IgD-negative memory B cell (primary cell): Measurements from ENCODE around the gene ZG16. TPM values are rescaled to one million over a fixed set of nuclear protein-coding genes. Genes with fewer than 3 reads are reported as not detected.

Experiments
- H3K27ac Mint-ChIP-seq, 3 donors: one replicate each; pipeline ENCODE4 v1.8.0; 2020 to 2022; ENCODE audit warnings: mild to moderate bottlenecking in 3 of 3, mixed read lengths in 3 of 3, moderate library complexity in 1 of 3
- H3K27me3 Mint-ChIP-seq: one replicate; pipeline ENCODE4 v1.8.0; 2021; ENCODE audit warnings: mixed read lengths
- H3K36me3 Mint-ChIP-seq: one replicate; pipeline ENCODE4 v1.8.0; 2020; ENCODE audit warnings: mild to moderate bottlenecking, mixed read lengths
- H3K4me1 Mint-ChIP-seq, 3 donors: one replicate each; pipeline ENCODE4 v1.8.0; 2020 to 2022; ENCODE audit warnings: mixed read lengths in 3 of 3, mild to moderate bottlenecking in 1 of 3
- H3K4me3 Mint-ChIP-seq, 4 donors: one replicate each; pipeline ENCODE4 v1.8.0; 2020 to 2022; ENCODE audit warnings: mild to moderate bottlenecking in 4 of 4, mixed read lengths in 4 of 4, moderate library complexity in 3 of 4
- H3K9me3 Mint-ChIP-seq, 3 donors: one replicate each; pipeline ENCODE4 v1.8.0; 2020 to 2021; ENCODE audit warnings: mixed read lengths in 3 of 3, mild to moderate bottlenecking in 1 of 3
- polyA plus RNA-seq: library from polyadenylated mRNA; unstranded; fragments of 300-500 nt; fragmentation: Illumina TruSeq; gene quantifications from one replicate; pipeline ENCODE4 v1.2.3, GENCODE V29; 2021

Gene ZG16
- polyA plus RNA-seq, 1 donor from 2014 or later = not detected

DNA sequence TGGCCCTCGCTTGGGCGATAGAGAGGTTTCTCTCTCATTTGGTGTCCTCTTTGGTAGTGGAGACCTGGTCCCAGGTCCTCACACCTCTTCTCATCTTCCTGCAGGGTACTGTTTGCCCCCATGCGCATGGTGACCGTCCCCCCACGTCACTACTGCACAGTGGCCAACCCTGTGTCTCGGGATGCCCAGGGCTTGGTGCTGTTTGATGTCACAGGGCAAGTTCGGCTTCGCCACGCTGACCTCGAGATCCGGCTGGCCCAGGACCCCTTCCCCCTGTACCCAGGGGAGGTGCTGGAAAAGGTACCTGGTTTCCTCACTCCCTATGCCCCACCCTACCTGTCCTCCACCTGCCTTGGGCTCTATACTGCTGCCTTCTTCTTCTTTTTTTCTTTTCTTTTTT lies 52.7 kb downstream of the ZG16 start:
- Mint-ChIP-seq H3K27me3 (no peaks in the 10 kb centered on the region), H3K4me3 (no peak overlapping the region), H3K4me1 (peaks cover 0 to 8% (median 3%) of the 10 kb centered on the region in 3 donors), H3K9me3 (no peaks in the 10 kb centered on the region), H3K27ac (no peak overlapping the region), H3K36me3 (peaks cover 1% of the 10 kb centered on the region)

DNA sequence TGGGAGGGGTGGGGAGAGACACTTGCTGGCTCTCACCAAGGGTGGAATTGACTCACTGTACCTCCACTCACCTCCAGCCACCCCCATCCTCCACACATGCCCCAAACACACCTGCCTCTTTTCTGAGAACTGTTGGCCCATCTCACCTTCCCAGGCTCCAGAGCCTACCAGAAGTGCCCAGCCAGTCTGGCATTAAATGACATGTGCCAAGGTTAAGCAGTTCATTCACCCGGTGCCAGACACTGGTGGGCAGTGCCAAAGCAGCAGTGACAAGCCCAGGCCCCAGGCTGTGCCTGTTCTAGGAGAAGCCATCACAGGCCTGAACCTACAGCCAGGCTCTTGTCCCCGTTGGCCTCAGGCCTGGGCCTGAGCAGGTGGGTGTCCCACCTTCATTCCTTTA lies 53.4 kb downstream of the ZG16 start:
- H3K27ac Mint-ChIP-seq = no peak overlapping the region
- H3K9me3 Mint-ChIP-seq = no peaks in the 10 kb centered on the region
- H3K36me3 Mint-ChIP-seq = peaks cover 1% of the 10 kb centered on the region
- no peak overlapping the region for H3K4me3 Mint-ChIP-seq
- H3K27me3 Mint-ChIP-seq = no peaks in the 10 kb centered on the region
- peaks cover 0 to 8% (median 3%) of the 10 kb centered on the region in 3 donors for H3K4me1 Mint-ChIP-seq

Other genes with a start within 250 kb of the ZG16 start
- 11.0 TPM for gene SPN, start 115.0 kb upstream of the ZG16 start, polyA plus RNA-seq
- gene QPRT, start 99.1 kb upstream of the ZG16 start, polyA plus RNA-seq = not detected
- gene C16orf54, start 32.3 kb upstream of the ZG16 start, polyA plus RNA-seq = 50.6 TPM
- 34.7 TPM for gene KIF22, start 12.5 kb downstream of the ZG16 start, polyA plus RNA-seq
- 22.9 TPM for gene MAZ, start 28.3 kb downstream of the ZG16 start, polyA plus RNA-seq
- not detected for gene PRRT2, start 33.9 kb downstream of the ZG16 start, polyA plus RNA-seq
- 59.6 TPM for gene PAGR1, start 37.9 kb downstream of the ZG16 start, polyA plus RNA-seq
- gene MVP, start 42.2 kb downstream of the ZG16 start, polyA plus RNA-seq = 90.3 TPM
- gene CDIPT, start 85.0 kb downstream of the ZG16 start, polyA plus RNA-seq = 73.8 TPM
- not detected for gene SEZ6L2, start 121.3 kb downstream of the ZG16 start, polyA plus RNA-seq
- gene ASPHD1, start 122.2 kb downstream of the ZG16 start, polyA plus RNA-seq = not detected
- gene KCTD13, start 148.0 kb downstream of the ZG16 start, polyA plus RNA-seq = 19.2 TPM
- gene TMEM219, start 183.8 kb downstream of the ZG16 start, polyA plus RNA-seq = 171 TPM
- 7.6 TPM for gene TAOK2, start 195.6 kb downstream of the ZG16 start, polyA plus RNA-seq
- gene HIRIP3, start 217.4 kb downstream of the ZG16 start, polyA plus RNA-seq = 21.0 TPM
- gene INO80E, start 218.0 kb downstream of the ZG16 start, polyA plus RNA-seq = 6.0 TPM
- not detected for gene DOC2A, start 232.8 kb downstream of the ZG16 start, polyA plus RNA-seq
- not detected for gene C16orf92, start 244.9 kb downstream of the ZG16 start, polyA plus RNA-seq